HepG2 (cell line): ENCODE measurements around the gene ATP8A1. TPM values are rescaled to one million over a fixed set of nuclear protein-coding genes. Genes with fewer than 3 reads are reported as not detected.

Source experiments
- HNRNPL ChIP-seq: fragments of 200-400 bp; formaldehyde crosslinking; IDR thresholded peaks from 2 replicates; pipeline ENCODE4 v1.6.1; 2017; ENCODE audit warnings: mild to moderate bottlenecking, low read depth, low read length
- HOXA7 ChIP-seq: sonication (generic); formaldehyde crosslinking; IDR thresholded peaks from 2 replicates; pipeline ENCODE4 v1.8.1; 2022; ENCODE audit warnings: mild to moderate bottlenecking, missing genetic modification reagents, moderate library complexity
- IKZF4 ChIP-seq: sonication (generic); formaldehyde crosslinking; IDR thresholded peaks from 2 replicates; pipeline ENCODE4 v1.5.1; 2020; ENCODE audit warnings: borderline replicate concordance, mild to moderate bottlenecking, low read depth, missing genetic modification reagents; ENCODE audit errors: not compliant biosample characterization
- KDM5B ChIP-seq: sonication (generic); formaldehyde crosslinking; IDR thresholded peaks from 2 replicates; pipeline ENCODE4 v1.4.0; 2020; ENCODE audit warnings: missing genetic modification reagents, mild to moderate bottlenecking, borderline replicate concordance
- KDM6A ChIP-seq: IDR thresholded peaks from 2 replicates; pipeline ENCODE4 v1.6.1; 2016; ENCODE audit warnings: low read depth
- NFE2 ChIP-seq: sonication (generic); formaldehyde crosslinking; IDR thresholded peaks from 2 replicates; pipeline ENCODE4 v1.4.0; 2020; ENCODE audit warnings: missing genetic modification reagents
- NPAS2 ChIP-seq: sonication (generic); formaldehyde crosslinking; IDR thresholded peaks from 2 replicates; pipeline ENCODE4 v1.8.0; 2022; ENCODE audit warnings: mild to moderate bottlenecking, missing genetic modification reagents, borderline replicate concordance
- POGZ ChIP-seq: sonication (generic); formaldehyde crosslinking; IDR thresholded peaks from 2 replicates; pipeline ENCODE4 v1.4.0; 2020; ENCODE audit warnings: mild to moderate bottlenecking, missing genetic modification reagents
- SIN3A ChIP-seq: IDR thresholded peaks from 2 replicates; pipeline ENCODE4 v1.6.1; 2011; ENCODE audit warnings: low read depth, mild to moderate bottlenecking, control low read depth, low read length, borderline replicate concordance
- TCF12 ChIP-seq, 2 experiments: fragments of 450-650 bp in 1 of 2; sonication (generic) in 1 of 2; formaldehyde crosslinking in 1 of 2; IDR thresholded peaks; 2 replicates each; pipeline versions ENCODE4 v1.6.1 to v1.8.0; 2017 to 2022; ENCODE audit warnings: antibody characterized with exemption in 1 of 2, mild to moderate bottlenecking in 1 of 2, missing genetic modification reagents in 1 of 2, moderate library complexity in 1 of 2
- ZBTB40 ChIP-seq, 2 experiments: fragments of 450-650 bp in 1 of 2; sonication (generic) in 1 of 2; formaldehyde crosslinking in 1 of 2; IDR thresholded peaks; 2 replicates each; pipeline versions ENCODE4 v1.6.1 to v1.8.0; 2016 to 2022; ENCODE audit warnings: antibody characterized with exemption in 1 of 2, mild to moderate bottlenecking in 1 of 2, missing genetic modification reagents in 1 of 2
- ZNF556 ChIP-seq: sonication (generic); formaldehyde crosslinking; IDR thresholded peaks from 2 replicates; pipeline ENCODE4 v1.4.0; 2020; ENCODE audit warnings: mild to moderate bottlenecking, missing genetic modification reagents, borderline replicate concordance
- ZNF710 ChIP-seq: sonication (generic); formaldehyde crosslinking; IDR thresholded peaks from 2 replicates; pipeline ENCODE4 v1.5.0; 2020; ENCODE audit warnings: mild to moderate bottlenecking, missing genetic modification reagents, borderline replicate concordance
- ZSCAN9 ChIP-seq: IDR thresholded peaks from 2 replicates; pipeline ENCODE4 v1.6.1; 2016; ENCODE audit warnings: borderline replicate concordance
- polyA plus RNA-seq, 8 experiments: library from polyadenylated mRNA; depleted of rRNA in 3 of 8; stranded (reverse) in 7 of 8; unstranded in 1 of 8; fragments of >200 nt; fragmentation: Illumina TruSeq in 4 of 8; extraction: Trizol in 4 of 8; gene quantifications; 2 replicates each; pipeline versions ENCODE4 v1.2.1 to v1.2.3, GENCODE V29; 2011 to 2016; ENCODE audit warnings: low read depth in 4 of 8, missing spikeins in 1 of 8, mixed read lengths in 1 of 8; ENCODE audit not compliant: insufficient read depth in 1 of 8
- total RNA-seq, 5 experiments: library from RNA; depleted of rRNA; stranded (reverse); fragments of >200 nt; fragmentation: Illumina TruSeq; extraction: Trizol; gene quantifications; 2 replicates each; pipeline ENCODE4 v1.2.3, GENCODE V29; 2016; ENCODE audit warnings: low read depth in 1 of 5
- TF ChIP-seq, protein P1 (sequence below): sonication (generic); formaldehyde crosslinking; IDR thresholded peaks from 2 replicates; pipeline ENCODE4 v1.4.0; 2020; ENCODE audit warnings: low read depth, mild to moderate bottlenecking, missing genetic modification reagents
- TF ChIP-seq, protein P2 (sequence below): sonication (generic); formaldehyde crosslinking; IDR thresholded peaks from 2 replicates; pipeline ENCODE4 v1.8.0; 2022; ENCODE audit warnings: mild to moderate bottlenecking, missing genetic modification reagents, moderate library complexity

ATP8A1 gene
- total and polyA plus RNA-seq, 2 of the 13 experiments (the other 11 are each of a cell fraction or from before 2014, with no cell fraction given) = 1.7 to 6.2 TPM

DNA sequence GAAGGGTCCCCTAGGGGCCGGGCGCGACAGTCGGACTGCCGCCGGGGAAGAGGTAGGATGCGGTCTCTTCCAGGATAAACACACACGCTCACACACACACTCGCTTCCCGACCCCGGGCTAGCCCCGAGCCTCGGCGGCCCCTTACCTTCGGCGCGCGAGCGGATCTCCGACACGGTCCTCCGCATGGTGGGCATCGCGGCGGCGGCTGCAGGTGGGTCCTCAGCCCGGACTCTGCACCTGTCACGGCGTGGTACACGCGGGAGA is 294 bp downstream of the ATP8A1 start (continued):
- TF ChIP-seq ZBTB40 (IDR thresholded peaks at IDR 0.05) = no peak
- TF ChIP-seq ZBTB40 (CRISPR knock-in tag; IDR thresholded peaks at IDR 0.05) = 0 out of 2 replicates have a peak, but pooled peaks have one; percentile 16
- TF ChIP-seq KDM5B (CRISPR knock-in tag) = peak; percentile 8; the same call in 1 of the 2 replicates
- no peak for TF ChIP-seq HOXA7 (CRISPR knock-in tag)
- TF ChIP-seq KDM6A = no peak
- no peak for TF ChIP-seq NFE2 (CRISPR knock-in tag)
- no peak for TF ChIP-seq TCF12 (IDR thresholded peaks at IDR 0.05)
- TF ChIP-seq TCF12 (CRISPR knock-in tag; IDR thresholded peaks at IDR 0.05) = 0 out of 2 replicates have a peak, but pooled peaks have one; percentile 10
- TF ChIP-seq NPAS2 (CRISPR knock-in tag) = no peak
- TF ChIP-seq POGZ (CRISPR knock-in tag) = no peak
- TF ChIP-seq, protein P1, sequence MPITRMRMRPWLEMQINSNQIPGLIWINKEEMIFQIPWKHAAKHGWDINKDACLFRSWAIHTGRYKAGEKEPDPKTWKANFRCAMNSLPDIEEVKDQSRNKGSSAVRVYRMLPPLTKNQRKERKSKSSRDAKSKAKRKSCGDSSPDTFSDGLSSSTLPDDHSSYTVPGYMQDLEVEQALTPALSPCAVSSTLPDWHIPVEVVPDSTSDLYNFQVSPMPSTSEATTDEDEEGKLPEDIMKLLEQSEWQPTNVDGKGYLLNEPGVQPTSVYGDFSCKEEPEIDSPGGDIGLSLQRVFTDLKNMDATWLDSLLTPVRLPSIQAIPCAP (CRISPR knock-in tag) = no peak
- no peak; the same call in 1 of the 2 replicates for TF ChIP-seq SIN3A
- TF ChIP-seq ZNF556 = no peak
- TF ChIP-seq, protein P2, sequence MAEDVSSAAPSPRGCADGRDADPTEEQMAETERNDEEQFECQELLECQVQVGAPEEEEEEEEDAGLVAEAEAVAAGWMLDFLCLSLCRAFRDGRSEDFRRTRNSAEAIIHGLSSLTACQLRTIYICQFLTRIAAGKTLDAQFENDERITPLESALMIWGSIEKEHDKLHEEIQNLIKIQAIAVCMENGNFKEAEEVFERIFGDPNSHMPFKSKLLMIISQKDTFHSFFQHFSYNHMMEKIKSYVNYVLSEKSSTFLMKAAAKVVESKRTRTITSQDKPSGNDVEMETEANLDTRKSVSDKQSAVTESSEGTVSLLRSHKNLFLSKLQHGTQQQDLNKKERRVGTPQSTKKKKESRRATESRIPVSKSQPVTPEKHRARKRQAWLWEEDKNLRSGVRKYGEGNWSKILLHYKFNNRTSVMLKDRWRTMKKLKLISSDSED = no peak
- TF ChIP-seq HNRNPL = no peak
- no peak for TF ChIP-seq IKZF4 (CRISPR knock-in tag)
- TF ChIP-seq ZSCAN9 (CRISPR knock-in tag) = no peak
- 0 out of 2 replicates have a peak, but pooled peaks have one; percentile 3 for TF ChIP-seq ZNF710 (CRISPR knock-in tag)
